ENCODE data around the gene SNED1.

SNED1 gene

DNA sequence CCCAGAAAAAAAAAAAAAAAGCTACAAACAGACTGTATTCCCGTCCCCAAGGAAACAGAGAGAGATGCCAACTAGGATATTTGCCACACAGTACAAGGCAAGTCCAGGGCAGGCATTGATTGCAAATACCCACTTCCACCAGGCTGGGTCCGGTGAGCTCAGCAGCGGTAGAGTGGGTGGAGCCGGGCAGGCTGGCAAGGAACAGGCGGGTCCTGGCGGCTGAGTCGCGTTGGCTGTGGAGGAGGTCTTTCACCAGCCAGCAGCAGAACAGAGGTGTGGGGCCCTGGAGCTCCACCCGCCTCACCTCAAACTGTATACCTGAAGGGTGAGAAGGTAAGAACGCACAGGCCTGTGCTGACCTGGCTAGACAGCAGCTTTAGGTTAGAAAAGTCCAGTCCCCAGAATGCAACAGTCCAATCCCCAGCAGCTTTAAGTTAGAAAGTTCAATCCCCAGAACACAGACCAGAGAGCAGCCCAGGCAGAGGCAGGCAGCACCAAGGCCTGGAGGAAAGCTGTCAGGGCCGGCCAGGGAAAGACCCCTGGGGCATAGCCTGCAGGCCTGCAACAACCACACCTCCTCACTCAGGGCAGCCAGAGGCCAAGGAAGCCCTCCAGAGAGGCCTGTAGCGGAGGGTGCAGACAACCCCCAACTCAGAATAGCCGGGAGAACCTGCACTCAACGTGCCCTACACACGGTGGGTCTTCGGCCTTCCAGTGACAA lies 125.6 kb downstream of the SNED1 start:
- CTCF ChIA-PET = interaction anchor here (0.6 to 0.7 kb wide), 2 partner anchors 135 to 153 kb away, joined by 3 to 5 read pairs; no protein-coding TSS in a partner anchor

DNA sequence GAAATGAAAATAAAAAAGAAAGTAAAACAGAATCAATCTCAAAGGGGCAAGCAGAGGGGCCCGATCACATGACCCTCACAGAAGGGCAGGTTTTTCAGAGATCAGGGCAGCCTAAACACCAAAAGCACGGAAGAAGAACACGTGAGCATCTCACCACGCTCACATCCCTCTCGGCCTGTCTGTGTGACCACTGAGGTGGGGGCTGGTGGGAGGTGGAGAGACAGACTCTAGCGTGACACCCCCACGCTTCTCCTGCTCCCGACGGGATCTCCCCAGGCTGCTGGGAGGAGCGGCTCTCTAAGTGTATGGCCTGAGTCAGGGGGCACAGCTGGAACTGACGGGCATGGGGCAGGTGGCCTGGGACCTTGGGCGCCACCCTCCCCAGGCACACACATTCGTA lies 127.2 kb downstream of the SNED1 start:
- no peak overlapping the region for H3K27ac ChIP-seq (ENCODE audit: extremely low read depth, low read depth, low read length)
- H3K36me3 ChIP-seq (ENCODE audit: control insufficient read depth in 2 of 2, insufficient read depth in 1 of 2, low read length in 2 of 2) = peaks cover 4 to 75% of the 10 kb centered on the region in 2 experiments
- H3K9me3 ChIP-seq (ENCODE audit: control insufficient read depth, insufficient read depth, low read depth, low read length) = no peaks in the 10 kb centered on the region
- H3K4me1 ChIP-seq (ENCODE audit: control insufficient read depth, insufficient read depth, low read length) = no peaks in the 10 kb centered on the region
- ChIA-PET CTCF (no interaction called here), POLR2A (no interaction called here)
- no peak overlapping the region for H3K4me3 ChIP-seq (ENCODE audit: low read depth, low read length)
- TF ChIP-seq ZNF214 (tag by site-specific recombination; IDR thresholded peaks at IDR 0.05; ENCODE audit: borderline replicate concordance) (no peak), ZNF501 (tag by site-specific recombination; IDR thresholded peaks at IDR 0.05) (no peak), HOXC10 (CRISPR knock-in tag; IDR thresholded peaks at IDR 0.05) (no peak), ZSCAN30 (tag by site-specific recombination; IDR thresholded peaks at IDR 0.05) (no peak), ZNF830 (tag by site-specific recombination; IDR thresholded peaks at IDR 0.05; ENCODE audit: low read depth) (no peak), BCL11B (tag by site-specific recombination; IDR thresholded peaks at IDR 0.05; ENCODE audit: low read depth) (no peak), ZNF423 (tag by site-specific recombination; IDR thresholded peaks at IDR 0.05) (no peak)
- TF ChIP-seq, protein P1, sequence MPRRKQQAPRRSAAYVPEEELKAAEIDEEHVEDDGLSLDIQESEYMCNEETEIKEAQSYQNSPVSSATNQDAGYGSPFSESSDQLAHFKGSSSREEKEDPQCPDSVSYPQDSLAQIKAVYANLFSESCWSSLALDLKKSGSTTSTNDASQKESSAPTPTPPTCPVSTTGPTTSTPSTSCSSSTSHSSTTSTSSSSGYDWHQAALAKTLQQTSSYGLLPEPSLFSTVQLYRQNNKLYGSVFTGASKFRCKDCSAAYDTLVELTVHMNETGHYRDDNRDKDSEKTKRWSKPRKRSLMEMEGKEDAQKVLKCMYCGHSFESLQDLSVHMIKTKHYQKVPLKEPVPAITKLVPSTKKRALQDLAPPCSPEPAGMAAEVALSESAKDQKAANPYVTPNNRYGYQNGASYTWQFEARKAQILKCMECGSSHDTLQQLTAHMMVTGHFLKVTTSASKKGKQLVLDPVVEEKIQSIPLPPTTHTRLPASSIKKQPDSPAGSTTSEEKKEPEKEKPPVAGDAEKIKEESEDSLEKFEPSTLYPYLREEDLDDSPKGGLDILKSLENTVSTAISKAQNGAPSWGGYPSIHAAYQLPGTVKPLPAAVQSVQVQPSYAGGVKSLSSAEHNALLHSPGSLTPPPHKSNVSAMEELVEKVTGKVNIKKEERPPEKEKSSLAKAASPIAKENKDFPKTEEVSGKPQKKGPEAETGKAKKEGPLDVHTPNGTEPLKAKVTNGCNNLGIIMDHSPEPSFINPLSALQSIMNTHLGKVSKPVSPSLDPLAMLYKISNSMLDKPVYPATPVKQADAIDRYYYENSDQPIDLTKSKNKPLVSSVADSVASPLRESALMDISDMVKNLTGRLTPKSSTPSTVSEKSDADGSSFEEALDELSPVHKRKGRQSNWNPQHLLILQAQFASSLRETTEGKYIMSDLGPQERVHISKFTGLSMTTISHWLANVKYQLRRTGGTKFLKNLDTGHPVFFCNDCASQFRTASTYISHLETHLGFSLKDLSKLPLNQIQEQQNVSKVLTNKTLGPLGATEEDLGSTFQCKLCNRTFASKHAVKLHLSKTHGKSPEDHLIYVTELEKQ (tag by site-specific recombination; IDR thresholded peaks at IDR 0.05; ENCODE audit: borderline replicate concordance) = no peak

More for the DNA sequence above, 125.6 kb downstream of the SNED1 start:
- Histone ChIP-seq H3K4me1 (ENCODE audit: control insufficient read depth, insufficient read depth, low read length) (no peaks in the 10 kb centered on the region), H3K36me3 (ENCODE audit: control insufficient read depth in 2 of 2, insufficient read depth in 1 of 2, low read length in 2 of 2) (peaks cover 10 to 62% of the 10 kb centered on the region in 2 experiments), H3K4me3 (ENCODE audit: low read depth, low read length) (no peak overlapping the region), H3K27ac (ENCODE audit: extremely low read depth, low read depth, low read length) (no peak overlapping the region), H3K9me3 (ENCODE audit: control insufficient read depth, insufficient read depth, low read depth, low read length) (no peaks in the 10 kb centered on the region)
- POLR2A ChIA-PET = interaction anchor here (1.4 kb wide), 1 partner anchor 25 kb away, joined by 3 read pairs; the partner anchor contains the start of gene PASK
- TF ChIP-seq, protein P2, sequence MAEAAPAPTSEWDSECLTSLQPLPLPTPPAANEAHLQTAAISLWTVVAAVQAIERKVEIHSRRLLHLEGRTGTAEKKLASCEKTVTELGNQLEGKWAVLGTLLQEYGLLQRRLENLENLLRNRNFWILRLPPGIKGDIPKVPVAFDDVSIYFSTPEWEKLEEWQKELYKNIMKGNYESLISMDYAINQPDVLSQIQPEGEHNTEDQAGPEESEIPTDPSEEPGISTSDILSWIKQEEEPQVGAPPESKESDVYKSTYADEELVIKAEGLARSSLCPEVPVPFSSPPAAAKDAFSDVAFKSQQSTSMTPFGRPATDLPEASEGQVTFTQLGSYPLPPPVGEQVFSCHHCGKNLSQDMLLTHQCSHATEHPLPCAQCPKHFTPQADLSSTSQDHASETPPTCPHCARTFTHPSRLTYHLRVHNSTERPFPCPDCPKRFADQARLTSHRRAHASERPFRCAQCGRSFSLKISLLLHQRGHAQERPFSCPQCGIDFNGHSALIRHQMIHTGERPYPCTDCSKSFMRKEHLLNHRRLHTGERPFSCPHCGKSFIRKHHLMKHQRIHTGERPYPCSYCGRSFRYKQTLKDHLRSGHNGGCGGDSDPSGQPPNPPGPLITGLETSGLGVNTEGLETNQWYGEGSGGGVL (tag by site-specific recombination; IDR thresholded peaks at IDR 0.05) = no peak
- no peak for TF ChIP-seq ZNF488 (tag by site-specific recombination; IDR thresholded peaks at IDR 0.05)
- TF ChIP-seq ZNF514 (tag by site-specific recombination; IDR thresholded peaks at IDR 0.05) = no peak
- TF ChIP-seq ZNF311 (tag by site-specific recombination; IDR thresholded peaks at IDR 0.05; ENCODE audit: borderline replicate concordance) = no peak
- no peak for TF ChIP-seq ZFP69B (tag by site-specific recombination; IDR thresholded peaks at IDR 0.05)
- TF ChIP-seq, protein P3, sequence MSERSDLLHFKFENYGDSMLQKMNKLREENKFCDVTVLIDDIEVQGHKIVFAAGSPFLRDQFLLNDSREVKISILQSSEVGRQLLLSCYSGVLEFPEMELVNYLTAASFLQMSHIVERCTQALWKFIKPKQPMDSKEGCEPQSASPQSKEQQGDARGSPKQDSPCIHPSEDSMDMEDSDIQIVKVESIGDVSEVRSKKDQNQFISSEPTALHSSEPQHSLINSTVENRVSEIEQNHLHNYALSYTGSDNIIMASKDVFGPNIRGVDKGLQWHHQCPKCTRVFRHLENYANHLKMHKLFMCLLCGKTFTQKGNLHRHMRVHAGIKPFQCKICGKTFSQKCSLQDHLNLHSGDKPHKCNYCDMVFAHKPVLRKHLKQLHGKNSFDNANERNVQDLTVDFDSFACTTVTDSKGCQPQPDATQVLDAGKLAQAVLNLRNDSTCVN (tag by site-specific recombination; optimal IDR thresholded peaks at IDR 0.05) = no peak
- no peak for TF ChIP-seq ZFP41 (tag by site-specific recombination; IDR thresholded peaks at IDR 0.05; ENCODE audit: borderline replicate concordance)
- TF ChIP-seq, protein P4, sequence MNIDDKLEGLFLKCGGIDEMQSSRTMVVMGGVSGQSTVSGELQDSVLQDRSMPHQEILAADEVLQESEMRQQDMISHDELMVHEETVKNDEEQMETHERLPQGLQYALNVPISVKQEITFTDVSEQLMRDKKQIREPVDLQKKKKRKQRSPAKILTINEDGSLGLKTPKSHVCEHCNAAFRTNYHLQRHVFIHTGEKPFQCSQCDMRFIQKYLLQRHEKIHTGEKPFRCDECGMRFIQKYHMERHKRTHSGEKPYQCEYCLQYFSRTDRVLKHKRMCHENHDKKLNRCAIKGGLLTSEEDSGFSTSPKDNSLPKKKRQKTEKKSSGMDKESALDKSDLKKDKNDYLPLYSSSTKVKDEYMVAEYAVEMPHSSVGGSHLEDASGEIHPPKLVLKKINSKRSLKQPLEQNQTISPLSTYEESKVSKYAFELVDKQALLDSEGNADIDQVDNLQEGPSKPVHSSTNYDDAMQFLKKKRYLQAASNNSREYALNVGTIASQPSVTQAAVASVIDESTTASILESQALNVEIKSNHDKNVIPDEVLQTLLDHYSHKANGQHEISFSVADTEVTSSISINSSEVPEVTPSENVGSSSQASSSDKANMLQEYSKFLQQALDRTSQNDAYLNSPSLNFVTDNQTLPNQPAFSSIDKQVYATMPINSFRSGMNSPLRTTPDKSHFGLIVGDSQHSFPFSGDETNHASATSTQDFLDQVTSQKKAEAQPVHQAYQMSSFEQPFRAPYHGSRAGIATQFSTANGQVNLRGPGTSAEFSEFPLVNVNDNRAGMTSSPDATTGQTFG (tag by site-specific recombination; IDR thresholded peaks at IDR 0.05; ENCODE audit: borderline replicate concordance) = no peak
- TF ChIP-seq ZNF23 (tag by site-specific recombination; IDR thresholded peaks at IDR 0.05; ENCODE audit: borderline replicate concordance) = no peak
- TF ChIP-seq ZNF138 (tag by site-specific recombination; IDR thresholded peaks at IDR 0.05; ENCODE audit: borderline replicate concordance) = no peak
- TF ChIP-seq ZNF548 (tag by site-specific recombination; IDR thresholded peaks at IDR 0.05) = no peak
- no peak for TF ChIP-seq HOXC10 (CRISPR knock-in tag; IDR thresholded peaks at IDR 0.05)
- TF ChIP-seq, protein P5, sequence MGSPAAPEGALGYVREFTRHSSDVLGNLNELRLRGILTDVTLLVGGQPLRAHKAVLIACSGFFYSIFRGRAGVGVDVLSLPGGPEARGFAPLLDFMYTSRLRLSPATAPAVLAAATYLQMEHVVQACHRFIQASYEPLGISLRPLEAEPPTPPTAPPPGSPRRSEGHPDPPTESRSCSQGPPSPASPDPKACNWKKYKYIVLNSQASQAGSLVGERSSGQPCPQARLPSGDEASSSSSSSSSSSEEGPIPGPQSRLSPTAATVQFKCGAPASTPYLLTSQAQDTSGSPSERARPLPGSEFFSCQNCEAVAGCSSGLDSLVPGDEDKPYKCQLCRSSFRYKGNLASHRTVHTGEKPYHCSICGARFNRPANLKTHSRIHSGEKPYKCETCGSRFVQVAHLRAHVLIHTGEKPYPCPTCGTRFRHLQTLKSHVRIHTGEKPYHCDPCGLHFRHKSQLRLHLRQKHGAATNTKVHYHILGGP (tag by site-specific recombination; IDR thresholded peaks at IDR 0.05) = no peak
- TF ChIP-seq HOXA7 (CRISPR knock-in tag; IDR thresholded peaks at IDR 0.05; ENCODE audit: borderline replicate concordance) = no peak
